Immature natural killer cell (primary cell): ENCODE measurements around the gene INHBC. TPM values are rescaled to one million over a fixed set of nuclear protein-coding genes. Genes with fewer than 3 reads are reported as not detected.

Source experiments
- DNase-seq, 3 donors: peaks; one replicate each; pipeline ENCODE4 v3.0.0; 2022; ENCODE audit warnings: mixed read lengths in 1 of 3
- H3K27ac Mint-ChIP-seq, 6 donors: one replicate each; pipeline ENCODE4 v1.8.0; 2020; ENCODE audit warnings: mixed read lengths in 6 of 6, mild to moderate bottlenecking in 5 of 6, inconsistent platforms in 4 of 6, moderate library complexity in 3 of 6
- H3K27me3 Mint-ChIP-seq, 3 donors: one replicate each; pipeline ENCODE4 v1.8.0; 2020 to 2021; ENCODE audit warnings: low read depth in 3 of 3, mild to moderate bottlenecking in 3 of 3, mixed read lengths in 3 of 3, moderate library complexity in 3 of 3, inconsistent platforms in 1 of 3
- H3K36me3 Mint-ChIP-seq, 3 donors: one replicate each; pipeline ENCODE4 v1.8.0; 2020; ENCODE audit warnings: mixed read lengths in 3 of 3, inconsistent platforms in 2 of 3, mild to moderate bottlenecking in 2 of 3
- H3K4me1 Mint-ChIP-seq, 2 donors: one replicate each; pipeline ENCODE4 v1.8.0; 2020; ENCODE audit warnings: inconsistent platforms in 2 of 2, mild to moderate bottlenecking in 2 of 2, mixed read lengths in 2 of 2, moderate library complexity in 1 of 2
- H3K4me3 Mint-ChIP-seq, 5 donors: one replicate each; pipeline ENCODE4 v1.8.0; 2020; ENCODE audit warnings: mild to moderate bottlenecking in 5 of 5, mixed read lengths in 5 of 5, inconsistent platforms in 3 of 5, moderate library complexity in 3 of 5
- H3K9me3 Mint-ChIP-seq, 6 donors: one replicate each; pipeline ENCODE4 v1.8.0; 2020; ENCODE audit warnings: mild to moderate bottlenecking in 6 of 6, mixed read lengths in 6 of 6, inconsistent platforms in 4 of 6, moderate library complexity in 3 of 6
- polyA plus RNA-seq, 3 donors: library from polyadenylated mRNA; unstranded; fragments of 300-500 nt; fragmentation: Illumina TruSeq; gene quantifications; one replicate each; pipeline ENCODE4 v1.2.3, GENCODE V29; 2021

INHBC gene
- polyA plus RNA-seq, 3 donors from 2014 or later = 0.15 TPM; not detected in 2

DNA sequence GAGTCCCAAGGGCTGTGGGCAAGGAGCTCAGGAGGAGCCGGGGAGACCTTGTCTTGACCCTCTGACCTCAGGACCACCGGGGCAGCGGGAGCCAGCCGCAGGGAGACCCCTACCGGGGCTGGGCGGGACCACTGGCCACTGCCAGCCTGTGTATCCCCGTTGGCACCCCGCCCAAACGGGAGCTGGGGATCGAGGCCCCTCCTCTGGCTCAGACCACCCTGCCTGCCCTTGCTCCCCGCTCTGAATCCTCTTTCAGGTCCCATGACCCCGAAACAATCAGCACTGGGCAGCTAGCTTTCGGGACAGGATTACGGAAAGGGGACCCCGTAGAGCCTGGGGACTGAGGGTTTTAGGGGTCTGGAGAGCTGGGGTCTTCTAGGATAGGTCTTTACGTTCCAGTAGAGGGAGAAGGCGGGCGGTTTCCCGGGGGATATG lies 26.3 kb downstream of the INHBC start:
- Mint-ChIP-seq H3K27me3 (peaks cover 9 to 28% (median 20%) of the 10 kb centered on the region in 3 donors), H3K27ac (peak overlapping the region in 2 of 6 donors; percentile 16 to 45), H3K9me3 (no peaks in the 10 kb centered on the region), H3K36me3 (no peaks in the 10 kb centered on the region), H3K4me3 (peak overlapping the region; percentile 39 to 95 (median 83)), H3K4me1 (peaks cover 42 to 61% of the 10 kb centered on the region in 2 donors)
- no peak for DNase-seq

- peak overlapping the region in 3 of 6 donors; percentile 40 to 87 (median 61) for H3K27ac Mint-ChIP-seq
- peaks cover 42 to 60% of the 10 kb centered on the region in 2 donors for H3K4me1 Mint-ChIP-seq
- peaks cover 9 to 30% (median 20%) of the 10 kb centered on the region in 3 donors for H3K27me3 Mint-ChIP-seq
- no peak for DNase-seq
- H3K4me3 Mint-ChIP-seq = peak overlapping the region; percentile 79 to 95 (median 84)
- H3K9me3 Mint-ChIP-seq = no peaks in the 10 kb centered on the region
- H3K36me3 Mint-ChIP-seq = no peaks in the 10 kb centered on the region
Measured at GRCh38 chr12:57461276-57461916, 26.8 kb downstream of the INHBC start.

GRCh38 chr12:57461917-57462250 lies 27.3 kb downstream of the INHBC start:
- Mint-ChIP-seq H3K4me1 (peaks cover 42 to 60% of the 10 kb centered on the region in 2 donors), H3K36me3 (no peaks in the 10 kb centered on the region), H3K27me3 (peaks cover 9 to 28% (median 20%) of the 10 kb centered on the region in 3 donors)

DNA sequence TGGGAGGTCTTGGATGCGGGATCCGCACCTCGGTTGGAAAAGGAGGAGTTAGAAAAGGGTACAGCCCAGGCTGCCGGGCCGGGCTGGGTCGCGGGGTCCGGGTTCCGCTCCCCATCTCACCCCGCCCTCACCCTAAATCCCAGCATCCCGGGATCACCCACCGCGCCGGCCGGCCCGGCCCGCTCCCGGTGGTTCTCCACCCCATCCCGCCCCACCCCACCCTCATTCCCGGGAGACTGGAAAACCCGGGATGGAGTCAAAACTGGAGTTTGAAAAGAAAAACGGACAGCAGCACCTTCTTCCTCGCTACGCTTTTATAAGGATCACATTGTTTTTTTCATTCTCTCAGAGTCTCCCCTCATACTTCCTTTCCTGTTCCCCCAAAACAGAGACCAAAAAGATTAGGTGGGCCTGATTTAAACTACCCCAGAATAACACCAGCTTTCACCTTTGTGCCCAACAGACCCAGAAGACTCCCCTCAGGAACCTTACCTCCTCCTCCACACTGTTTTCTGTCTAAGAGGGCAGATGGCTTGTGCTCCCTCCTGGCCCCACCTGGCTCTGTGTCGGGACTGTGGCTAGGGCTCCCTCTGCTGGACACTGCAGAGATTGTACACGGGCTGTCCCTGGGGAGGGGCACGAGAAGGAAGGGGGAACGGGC lies 27.8 kb downstream of the INHBC start:
- peak overlapping the region; percentile 86 to 95 (median 89) for H3K4me3 Mint-ChIP-seq
- H3K27ac Mint-ChIP-seq = peak overlapping the region in 5 of 6 donors; percentile 49 to 92 (median 85)
- H3K27me3 Mint-ChIP-seq = peaks cover 14 to 28% (median 20%) of the 10 kb centered on the region in 3 donors
- H3K9me3 Mint-ChIP-seq = no peaks in the 10 kb centered on the region
- peaks cover 0 to 3% (median 0%) of the 10 kb centered on the region in 3 donors for H3K36me3 Mint-ChIP-seq
- peak; percentile 82 to 84 (median 83) for DNase-seq
- peaks cover 44 to 60% of the 10 kb centered on the region in 2 donors for H3K4me1 Mint-ChIP-seq

More at GRCh38 chr12:57461917-57462250, 27.3 kb downstream of the INHBC start:
- Mint-ChIP-seq H3K4me3 (peak overlapping the region; percentile 79 to 95 (median 84)), H3K27ac (peak overlapping the region in 4 of 6 donors; percentile 44 to 87 (median 72)), H3K9me3 (no peaks in the 10 kb centered on the region)
- no peak for DNase-seq

GRCh38 chr12:57462912-57463253 lies 28.3 kb downstream of the INHBC start:
- Mint-ChIP-seq H3K36me3 (peaks cover 0 to 3% (median 2%) of the 10 kb centered on the region in 3 donors), H3K9me3 (no peaks in the 10 kb centered on the region), H3K27me3 (peaks cover 17 to 33% (median 20%) of the 10 kb centered on the region in 3 donors), H3K4me3 (peak overlapping the region; percentile 86 to 95 (median 89)), H3K27ac (peak overlapping the region in 5 of 6 donors; percentile 49 to 92 (median 85)), H3K4me1 (peaks cover 44 to 62% of the 10 kb centered on the region in 2 donors)
- no peak for DNase-seq

DNA sequence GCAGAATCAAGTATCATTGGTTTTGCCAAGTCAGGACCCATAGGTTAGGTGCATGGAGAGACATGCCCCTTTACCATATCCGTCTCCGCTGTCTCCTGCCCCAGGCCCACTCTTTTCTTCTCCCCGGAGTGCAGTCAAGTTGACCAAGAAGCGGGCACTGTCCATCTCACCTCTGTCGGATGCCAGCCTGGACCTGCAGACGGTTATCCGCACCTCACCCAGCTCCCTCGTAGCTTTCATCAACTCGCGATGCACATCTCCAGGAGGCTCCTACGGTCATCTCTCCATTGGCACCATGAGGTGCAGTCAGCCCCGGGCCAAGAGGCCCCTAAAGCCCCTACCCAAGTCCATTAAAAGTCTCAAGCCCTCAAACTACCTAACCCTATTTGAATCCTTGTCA lies 30.0 kb downstream of the INHBC start:
- Mint-ChIP-seq H3K27ac (peak overlapping the region in 2 of 6 donors; percentile 65 to 83), H3K4me1 (peaks cover 44 to 67% of the 10 kb centered on the region in 2 donors), H3K36me3 (peaks cover 10 to 12% (median 12%) of the 10 kb centered on the region in 3 donors), H3K4me3 (no peak overlapping the region), H3K9me3 (no peaks in the 10 kb centered on the region), H3K27me3 (peaks cover 16 to 37% (median 22%) of the 10 kb centered on the region in 3 donors)
- no peak for DNase-seq

DNA sequence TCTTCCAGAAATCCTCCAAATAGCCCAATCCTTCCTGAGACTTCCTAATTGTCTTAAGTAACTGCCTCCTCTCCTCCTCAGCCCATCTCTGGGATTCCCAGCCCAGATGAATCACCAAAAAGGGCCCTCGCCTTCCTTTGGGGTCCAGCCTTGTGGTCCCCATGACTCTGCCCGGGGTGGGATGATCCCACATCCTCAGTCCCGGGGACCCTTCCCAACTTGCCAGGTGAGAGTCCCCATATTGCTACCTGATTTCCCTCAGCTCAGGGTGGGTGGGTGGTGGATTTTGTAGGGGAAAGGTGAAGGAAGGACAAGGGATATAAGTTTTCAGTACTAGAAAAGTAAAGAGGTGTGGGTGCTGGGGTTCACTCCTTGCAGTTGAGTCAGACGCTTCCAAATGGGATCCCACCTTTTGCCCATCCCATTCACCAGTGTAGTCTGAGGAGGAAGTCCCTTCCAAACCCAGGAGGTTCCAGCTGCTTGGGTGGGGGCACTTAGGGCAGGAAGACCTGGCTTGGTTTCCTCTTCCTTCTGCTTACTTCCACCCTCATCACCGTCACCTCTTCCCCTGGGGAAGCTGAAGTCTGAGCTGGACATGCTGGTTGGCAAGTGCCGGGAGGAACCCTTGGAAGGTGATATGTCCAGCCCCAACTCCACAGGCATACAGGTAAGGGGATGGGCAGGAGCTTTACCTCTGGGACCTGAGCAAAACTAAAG lies 30.6 kb downstream of the INHBC start:
- no peak for DNase-seq
- H3K27ac Mint-ChIP-seq = peak overlapping the region in 2 of 6 donors; percentile 71 to 83
- H3K9me3 Mint-ChIP-seq = no peaks in the 10 kb centered on the region
- H3K4me1 Mint-ChIP-seq = peaks cover 49 to 66% of the 10 kb centered on the region in 2 donors
- H3K36me3 Mint-ChIP-seq = peaks cover 12 to 13% (median 12%) of the 10 kb centered on the region in 3 donors
- peaks cover 16 to 35% (median 23%) of the 10 kb centered on the region in 3 donors for H3K27me3 Mint-ChIP-seq
- no peak overlapping the region for H3K4me3 Mint-ChIP-seq

GRCh38 chr12:57465747-57466505 lies 31.3 kb downstream of the INHBC start:
- Mint-ChIP-seq H3K27me3 (peaks cover 18 to 35% (median 20%) of the 10 kb centered on the region in 3 donors), H3K9me3 (no peaks in the 10 kb centered on the region), H3K4me3 (no peak overlapping the region), H3K36me3 (peaks cover 12 to 13% (median 12%) of the 10 kb centered on the region in 3 donors), H3K27ac (peak overlapping the region; percentile 3 to 75 (median 56)), H3K4me1 (peaks cover 49 to 61% of the 10 kb centered on the region in 2 donors)
- DNase-seq = no peak

GRCh38 chr12:57467212-57467874 lies 32.8 kb downstream of the INHBC start:
- no peaks in the 10 kb centered on the region for H3K9me3 Mint-ChIP-seq
- peak overlapping the region; percentile 32 to 84 (median 64) for H3K27ac Mint-ChIP-seq
- peaks cover 52 to 61% of the 10 kb centered on the region in 2 donors for H3K4me1 Mint-ChIP-seq
- H3K4me3 Mint-ChIP-seq = peak overlapping the region in 1 of 5 donors; percentile 13
- no peak for DNase-seq
- peaks cover 12 to 19% (median 17%) of the 10 kb centered on the region in 3 donors for H3K36me3 Mint-ChIP-seq
- H3K27me3 Mint-ChIP-seq = peaks cover 18 to 35% (median 28%) of the 10 kb centered on the region in 3 donors

DNA sequence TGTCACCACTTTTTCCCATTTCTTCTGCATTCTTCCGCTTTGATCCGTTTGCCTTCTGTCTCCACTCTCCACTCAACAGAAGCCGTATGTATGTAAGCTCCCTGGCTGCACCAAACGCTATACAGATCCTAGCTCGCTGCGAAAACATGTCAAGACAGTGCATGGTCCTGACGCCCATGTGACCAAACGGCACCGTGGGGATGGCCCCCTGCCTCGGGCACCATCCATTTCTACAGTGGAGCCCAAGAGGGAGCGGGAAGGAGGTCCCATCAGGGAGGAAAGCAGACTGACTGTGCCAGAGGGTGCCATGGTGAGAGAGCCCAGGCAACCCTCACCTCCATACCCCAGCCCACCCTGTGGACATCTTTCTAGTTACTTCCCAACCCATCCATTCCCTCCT lies 33.3 kb downstream of the INHBC start:
- DNase-seq = no peak
- H3K36me3 Mint-ChIP-seq = peaks cover 17 to 25% (median 22%) of the 10 kb centered on the region in 3 donors
- peak overlapping the region in 1 of 5 donors; percentile 13 for H3K4me3 Mint-ChIP-seq
- H3K4me1 Mint-ChIP-seq = peaks cover 52 to 61% of the 10 kb centered on the region in 2 donors
- no peaks in the 10 kb centered on the region for H3K9me3 Mint-ChIP-seq
- H3K27me3 Mint-ChIP-seq = peaks cover 13 to 36% (median 26%) of the 10 kb centered on the region in 3 donors
- H3K27ac Mint-ChIP-seq = peak overlapping the region; percentile 51 to 89 (median 72)

DNA sequence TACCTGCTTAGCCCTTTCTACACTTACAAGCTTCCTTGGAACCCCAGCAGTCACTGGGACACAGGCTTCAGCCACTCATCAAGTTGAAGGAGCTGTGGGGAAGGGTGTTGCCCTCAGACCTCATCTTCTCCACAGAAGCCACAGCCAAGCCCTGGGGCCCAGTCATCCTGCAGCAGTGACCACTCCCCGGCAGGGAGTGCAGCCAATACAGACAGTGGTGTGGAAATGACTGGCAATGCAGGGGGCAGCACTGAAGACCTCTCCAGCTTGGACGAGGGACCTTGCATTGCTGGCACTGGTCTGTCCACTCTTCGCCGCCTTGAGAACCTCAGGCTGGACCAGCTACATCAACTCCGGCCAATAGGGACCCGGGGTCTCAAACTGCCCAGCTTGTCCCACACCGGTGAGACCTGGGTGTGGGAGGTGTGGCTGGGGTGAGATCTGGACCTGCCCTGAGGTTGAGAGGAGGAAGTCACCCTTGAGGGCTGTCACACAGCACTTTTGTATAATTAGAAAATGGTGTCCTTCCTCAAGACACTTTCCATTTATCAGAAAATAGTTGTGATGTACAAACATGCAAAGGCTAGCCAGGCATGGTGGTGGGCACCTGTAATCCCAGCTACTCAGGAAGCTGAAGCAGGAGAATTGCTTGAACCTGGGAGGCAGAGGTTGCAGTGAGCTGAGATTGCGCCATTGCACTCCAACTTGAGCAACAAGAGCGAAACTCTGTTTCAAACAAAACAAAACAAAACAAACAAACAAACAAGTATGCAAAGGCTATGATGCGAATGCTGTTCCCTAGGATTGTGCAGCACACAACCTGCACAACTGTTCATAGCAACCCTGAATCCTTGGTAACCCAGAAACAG lies 34.9 kb downstream of the INHBC start:
- H3K27ac Mint-ChIP-seq = peak overlapping the region in 5 of 6 donors; percentile 59 to 83 (median 76)
- peaks cover 31 to 38% (median 33%) of the 10 kb centered on the region in 3 donors for H3K36me3 Mint-ChIP-seq
- peak overlapping the region in 3 of 5 donors; percentile 6 to 15 (median 6) for H3K4me3 Mint-ChIP-seq
- H3K27me3 Mint-ChIP-seq = peaks cover 18 to 37% (median 34%) of the 10 kb centered on the region in 3 donors
- no peaks in the 10 kb centered on the region for H3K9me3 Mint-ChIP-seq
- no peak for DNase-seq
- H3K4me1 Mint-ChIP-seq = peaks cover 62 to 68% of the 10 kb centered on the region in 2 donors
